DND-41 (cell line): ENCODE measurements around the gene BBC3.

Experiments used
- ATAC-seq: fragments of 200-7000 bp; cut with Tn5 transposase; 3 replicates; pipeline ENCODE4 v1.9.1; 2021; ENCODE audit warnings: low read depth; ENCODE audit not compliant: insufficient read depth
- DNase-seq: peaks from one replicate; pipeline ENCODE4 v3.0.0-alpha.2; 2020
- H2AFZ ChIP-seq: 2 replicates; pipeline ENCODE4 v1.6.0; 2012; ENCODE audit warnings: low read depth, low read length
- H3K27ac ChIP-seq: 2 replicates; pipeline ENCODE4 v1.5.1; 2012; ENCODE audit warnings: low read length, inconsistent platforms
- H3K27me3 ChIP-seq: fragments of 200-600 bp; sonication (generic); 2 replicates; pipeline ENCODE4 v1.6.0; 2012; ENCODE audit warnings: low read length, mild to moderate bottlenecking, inconsistent platforms; ENCODE audit not compliant: insufficient read depth, poor library complexity
- H3K36me3 ChIP-seq: 2 replicates; pipeline ENCODE4 v1.5.1; 2012; ENCODE audit warnings: low read length, inconsistent platforms; ENCODE audit not compliant: insufficient read depth
- H3K4me1 ChIP-seq: 2 replicates; pipeline ENCODE4 v1.5.1; 2012; ENCODE audit warnings: mild to moderate bottlenecking, low read length; ENCODE audit not compliant: insufficient read depth
- H3K4me2 ChIP-seq: 2 replicates; pipeline ENCODE4 v1.6.0; 2012; ENCODE audit warnings: mild to moderate bottlenecking, moderate library complexity, low read length, inconsistent platforms; ENCODE audit not compliant: insufficient read depth
- H3K4me3 ChIP-seq, 2 experiments: fragments of 200-600 bp in 1 of 2; shearing (Covaris generic) in 1 of 2; 2 replicates each; pipeline ENCODE4 v1.5.1; 2012 to 2016; ENCODE audit warnings: inconsistent platforms in 2 of 2, low read length in 2 of 2, mild to moderate bottlenecking in 2 of 2, low read depth in 1 of 2, moderate library complexity in 1 of 2
- H3K79me2 ChIP-seq: 2 replicates; pipeline ENCODE4 v1.6.0; 2012; ENCODE audit warnings: low read length, inconsistent platforms; ENCODE audit not compliant: insufficient read depth
- H3K9ac ChIP-seq: 2 replicates; pipeline ENCODE4 v1.6.0; 2012; ENCODE audit warnings: low read depth, mild to moderate bottlenecking, inconsistent platforms, low read length, moderate library complexity
- H3K9me3 ChIP-seq: 2 replicates; pipeline ENCODE4 v1.5.1; 2012; ENCODE audit warnings: low read length, moderate library complexity, mild to moderate bottlenecking, inconsistent platforms; ENCODE audit not compliant: insufficient read depth, severe bottlenecking
- H4K20me1 ChIP-seq: 2 replicates; pipeline ENCODE4 v1.6.0; 2012; ENCODE audit warnings: low read length; ENCODE audit not compliant: insufficient read depth
- EZH2 ChIP-seq: IDR thresholded peaks from 3 replicates; pipeline ENCODE4 v1.6.1; 2012; ENCODE audit warnings: borderline replicate concordance, low read depth, mild to moderate bottlenecking, moderate library complexity, low read length, inconsistent platforms; ENCODE audit not compliant: severe bottlenecking
- TF ChIP-seq, protein P1 (sequence below): IDR thresholded peaks from 2 replicates; pipeline ENCODE4 v1.5.1; 2012; ENCODE audit warnings: borderline replicate concordance, low read length, moderate library complexity, mild to moderate bottlenecking; ENCODE audit not compliant: poor library complexity, severe bottlenecking; ENCODE audit errors: extremely low read depth

Gene BBC3

DNA sequence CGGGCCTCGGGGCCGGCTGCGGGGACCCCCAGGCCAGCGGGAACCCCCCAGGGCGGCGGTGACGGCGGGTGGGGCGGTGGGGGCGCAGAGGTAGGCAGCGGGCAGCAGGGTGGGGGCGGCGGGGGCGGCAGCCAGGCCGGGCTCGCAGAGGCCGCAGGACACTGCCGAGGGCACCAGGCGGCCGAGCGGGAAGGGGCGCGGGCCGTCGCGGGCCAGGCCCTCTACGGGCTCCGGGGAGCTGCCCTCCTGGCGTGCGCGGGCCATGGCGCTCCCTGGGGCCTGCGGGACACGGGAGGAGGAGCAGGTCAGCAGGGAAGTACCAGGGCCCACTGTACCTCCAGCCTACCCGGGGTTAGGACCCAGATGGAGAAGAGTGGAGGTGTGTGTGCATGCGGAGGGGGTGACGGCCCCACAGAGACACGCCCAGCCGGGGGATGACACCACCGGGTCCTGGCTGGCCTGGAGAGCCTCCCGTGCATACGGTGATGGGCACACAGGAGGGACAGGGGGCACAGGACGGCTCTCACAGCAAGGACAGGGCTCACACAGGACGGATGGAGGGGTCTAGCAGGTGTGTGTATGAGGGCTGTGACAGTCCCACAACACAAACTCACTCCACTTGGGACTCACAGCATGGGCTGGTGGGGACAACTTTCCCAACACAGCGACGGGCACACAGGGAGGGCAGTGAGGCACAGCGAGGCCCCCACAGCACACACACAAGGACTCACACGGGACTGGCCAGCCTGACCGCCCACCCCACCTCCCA lies 2.6 kb downstream of the BBC3 start:
- peak overlapping the region in 1 of 2 experiments; percentile 72; a peak in 1 of 4 replicates for H3K4me3 ChIP-seq
- no peaks in the 10 kb centered on the region for H3K27me3 ChIP-seq
- ATAC-seq (no peak), DNase-seq (no peak)
- H3K4me1 ChIP-seq: peaks cover 68% of the 10 kb centered on the region
- no peak overlapping the region for H3K9ac ChIP-seq
- no peaks in the 10 kb centered on the region for H3K79me2 ChIP-seq
- peak overlapping the region; percentile 92 for H3K4me2 ChIP-seq
- H2AFZ ChIP-seq: no peak overlapping the region
- no peaks in the 10 kb centered on the region for H3K36me3 ChIP-seq
- H3K27ac ChIP-seq: no peak overlapping the region
- peaks cover 32% of the 10 kb centered on the region for H4K20me1 ChIP-seq
- H3K9me3 ChIP-seq: no peaks in the 10 kb centered on the region
- TF ChIP-seq EZH2: no peak
- TF ChIP-seq, protein P1, sequence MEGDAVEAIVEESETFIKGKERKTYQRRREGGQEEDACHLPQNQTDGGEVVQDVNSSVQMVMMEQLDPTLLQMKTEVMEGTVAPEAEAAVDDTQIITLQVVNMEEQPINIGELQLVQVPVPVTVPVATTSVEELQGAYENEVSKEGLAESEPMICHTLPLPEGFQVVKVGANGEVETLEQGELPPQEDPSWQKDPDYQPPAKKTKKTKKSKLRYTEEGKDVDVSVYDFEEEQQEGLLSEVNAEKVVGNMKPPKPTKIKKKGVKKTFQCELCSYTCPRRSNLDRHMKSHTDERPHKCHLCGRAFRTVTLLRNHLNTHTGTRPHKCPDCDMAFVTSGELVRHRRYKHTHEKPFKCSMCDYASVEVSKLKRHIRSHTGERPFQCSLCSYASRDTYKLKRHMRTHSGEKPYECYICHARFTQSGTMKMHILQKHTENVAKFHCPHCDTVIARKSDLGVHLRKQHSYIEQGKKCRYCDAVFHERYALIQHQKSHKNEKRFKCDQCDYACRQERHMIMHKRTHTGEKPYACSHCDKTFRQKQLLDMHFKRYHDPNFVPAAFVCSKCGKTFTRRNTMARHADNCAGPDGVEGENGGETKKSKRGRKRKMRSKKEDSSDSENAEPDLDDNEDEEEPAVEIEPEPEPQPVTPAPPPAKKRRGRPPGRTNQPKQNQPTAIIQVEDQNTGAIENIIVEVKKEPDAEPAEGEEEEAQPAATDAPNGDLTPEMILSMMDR: no peak

DNA sequence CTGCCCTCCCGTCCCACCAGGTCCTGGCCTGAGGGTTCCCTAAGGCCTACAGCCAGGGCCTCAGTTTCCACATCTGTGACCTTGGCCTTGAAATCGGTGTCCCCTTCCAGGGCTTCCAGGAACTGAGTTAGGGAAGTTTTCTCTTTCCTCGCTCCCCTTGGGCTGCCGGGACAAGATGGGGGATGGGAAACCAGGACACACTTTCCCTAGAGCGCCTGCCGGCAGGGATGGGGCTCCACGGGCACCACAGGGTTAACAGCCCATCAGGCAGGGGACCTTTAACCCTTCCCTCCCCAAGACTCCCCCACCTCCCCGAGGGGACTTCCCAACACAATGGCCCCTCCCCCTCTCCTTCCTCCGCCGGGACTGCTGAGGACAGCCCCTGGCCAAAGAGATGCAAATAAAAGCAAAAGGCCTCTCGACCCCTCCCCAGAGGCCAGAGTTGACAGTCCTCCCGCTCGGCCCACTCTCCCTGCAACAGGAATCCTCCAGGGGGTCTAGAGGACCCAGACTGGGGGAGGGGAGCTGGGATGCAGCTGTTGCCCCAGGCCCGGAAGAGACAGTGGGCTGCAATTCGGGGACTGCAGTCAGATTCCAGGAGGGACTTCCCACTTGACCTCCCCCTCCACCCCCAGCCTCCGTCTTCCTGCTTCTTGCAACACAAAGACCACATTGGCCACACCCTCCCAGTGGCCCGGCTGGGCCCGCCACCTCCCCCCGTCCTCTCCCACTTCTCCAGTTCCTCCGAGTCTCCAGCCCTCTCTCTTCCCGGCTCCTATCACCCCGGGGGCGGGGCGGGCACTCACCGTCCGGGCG lies 3.4 kb downstream of the BBC3 start:
- Histone ChIP-seq H4K20me1 (peaks cover 32% of the 10 kb centered on the region), H3K4me3 (peak overlapping the region in 1 of 2 experiments; percentile 47; a peak in 1 of 4 replicates), H3K4me1 (peaks cover 65% of the 10 kb centered on the region), H3K27me3 (no peaks in the 10 kb centered on the region), H3K4me2 (peak overlapping the region; percentile 77), H3K27ac (no peak overlapping the region; the same call in 1 of the 2 replicates), H3K36me3 (no peaks in the 10 kb centered on the region), H3K9ac (0 out of 2 replicates have a peak overlapping the region, but pooled peaks have one; percentile 48), H3K9me3 (no peaks in the 10 kb centered on the region), H3K79me2 (no peaks in the 10 kb centered on the region), H2AFZ (no peak overlapping the region)
- DNase-seq (no peak), ATAC-seq (no peak)
- TF ChIP-seq, protein P1: no peak
- TF ChIP-seq EZH2: no peak

GRCh38 chr19:47226426-47227351 lies 4.3 kb downstream of the BBC3 start:
- H4K20me1 ChIP-seq: peaks cover 35% of the 10 kb centered on the region
- H3K4me3 ChIP-seq: peak overlapping the region; percentile 6 to 47; a peak in 3 of 4 replicates
- H2AFZ ChIP-seq: no peak overlapping the region; the same call in 1 of the 2 replicates
- H3K4me2 ChIP-seq: peak overlapping the region; percentile 77
- H3K36me3 ChIP-seq: peaks cover 3% of the 10 kb centered on the region; the same call in 1 of the 2 replicates
- no peaks in the 10 kb centered on the region for H3K79me2 ChIP-seq
- no peaks in the 10 kb centered on the region for H3K27me3 ChIP-seq
- peak; percentile 63 for ATAC-seq
- DNase-seq: peak; percentile 91
- H3K4me1 ChIP-seq: peaks cover 56% of the 10 kb centered on the region
- H3K27ac ChIP-seq: peak overlapping the region; percentile 87
- TF ChIP-seq, protein P1: no peak
- TF ChIP-seq EZH2: no peak
- H3K9me3 ChIP-seq: no peaks in the 10 kb centered on the region
- H3K9ac ChIP-seq: peak overlapping the region; percentile 48
